Fibroblast of skin of back (primary cell): ENCODE measurements around the gene MBD2.
"Not testable (repeated sequence)": the region's sequence is repeated elsewhere in the genome, so short reads cannot be mapped to it uniquely, and the experiment has no call there.

Experiments
- DNase-seq: peaks from one replicate; pipeline ENCODE4 v3.0.0-alpha.2; 2013

The MBD2 gene

DNA sequence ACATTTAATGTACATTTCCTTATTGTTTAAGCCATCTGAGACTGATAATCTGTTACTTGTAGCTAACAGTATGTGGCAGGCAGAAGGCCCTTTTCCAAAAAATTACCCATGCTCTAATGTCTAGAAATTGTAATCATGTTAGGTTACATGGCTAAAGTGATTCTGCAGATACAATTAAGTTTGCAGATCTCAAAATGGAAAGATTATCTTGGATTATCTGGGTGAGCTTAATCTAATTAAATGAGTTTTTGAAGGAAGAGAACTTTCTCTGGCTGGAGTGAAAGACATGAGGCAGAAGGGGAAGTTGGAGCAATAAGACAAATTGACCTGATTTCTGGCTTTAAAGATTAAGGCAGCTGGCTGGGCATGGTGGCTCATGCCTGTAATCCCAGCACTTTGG is 76.3 kb downstream of the MBD2 start:
- no peak for DNase-seq

GRCh38 chr18:54147439-54147838 is 77.0 kb downstream of the MBD2 start:
- no peak for DNase-seq

GRCh38 chr18:54141041-54141608 is 83.3 kb downstream of the MBD2 start:
- no peak for DNase-seq

GRCh38 chr18:54140641-54141040 is 83.8 kb downstream of the MBD2 start:
- peak; percentile 51 for DNase-seq

DNA sequence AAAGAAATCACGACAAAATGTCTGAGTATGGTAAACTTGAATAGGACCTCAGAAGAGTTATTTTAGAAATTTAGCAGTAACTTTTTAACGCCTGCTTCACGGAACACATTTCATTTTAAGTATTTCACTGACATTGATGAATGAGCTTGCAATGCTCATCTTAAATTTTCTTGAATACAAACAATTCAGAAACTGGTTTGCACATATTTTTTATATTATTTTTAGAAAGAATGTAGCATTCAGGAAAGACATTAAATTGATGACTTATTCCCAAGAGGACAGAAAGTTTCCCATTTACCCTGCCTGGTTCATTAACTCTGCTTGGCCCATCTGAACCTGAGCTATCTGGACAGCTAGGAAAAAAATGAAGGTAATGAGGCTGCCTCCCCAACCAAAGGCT is 89.3 kb downstream of the MBD2 start:
- DNase-seq = peak; percentile 28

GRCh38 chr18:54134053-54134452 is 90.4 kb downstream of the MBD2 start:
- DNase-seq = peak; percentile 58

- no peak for DNase-seq
Measured at GRCh38 chr18:54130631-54131030, 93.8 kb downstream of the MBD2 start.

GRCh38 chr18:54130177-54130576 is 94.3 kb downstream of the MBD2 start:
- peak; percentile 58 for DNase-seq

DNA sequence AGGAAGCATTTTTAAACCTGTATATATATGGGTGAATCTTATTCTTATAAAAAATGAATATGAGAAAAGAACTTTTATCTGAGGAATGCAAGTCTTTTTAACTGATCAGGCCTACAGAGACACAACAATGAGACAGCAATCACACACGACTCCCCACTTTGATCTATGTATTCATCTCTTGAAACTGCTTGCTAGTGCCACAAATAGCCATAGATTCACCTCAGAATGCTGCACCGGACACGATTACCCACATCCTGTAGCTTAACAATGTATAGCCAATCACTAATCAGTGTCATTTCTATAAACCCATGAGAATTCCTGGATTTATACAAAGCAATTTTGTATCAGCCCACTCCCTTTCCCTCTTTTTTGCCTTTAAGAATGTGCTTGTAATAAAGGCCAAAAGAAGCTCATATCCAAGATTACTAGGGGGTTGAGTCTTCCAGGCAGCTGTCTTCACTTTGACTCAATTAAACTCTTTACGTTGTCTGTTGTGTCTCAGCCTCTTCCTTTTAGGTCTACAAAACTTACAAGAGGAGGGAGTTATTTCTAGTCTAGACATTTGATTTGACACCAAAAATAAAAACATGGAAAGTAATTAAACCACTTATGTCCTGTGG is 94.9 kb downstream of the MBD2 start:
- no peak for DNase-seq

DNA sequence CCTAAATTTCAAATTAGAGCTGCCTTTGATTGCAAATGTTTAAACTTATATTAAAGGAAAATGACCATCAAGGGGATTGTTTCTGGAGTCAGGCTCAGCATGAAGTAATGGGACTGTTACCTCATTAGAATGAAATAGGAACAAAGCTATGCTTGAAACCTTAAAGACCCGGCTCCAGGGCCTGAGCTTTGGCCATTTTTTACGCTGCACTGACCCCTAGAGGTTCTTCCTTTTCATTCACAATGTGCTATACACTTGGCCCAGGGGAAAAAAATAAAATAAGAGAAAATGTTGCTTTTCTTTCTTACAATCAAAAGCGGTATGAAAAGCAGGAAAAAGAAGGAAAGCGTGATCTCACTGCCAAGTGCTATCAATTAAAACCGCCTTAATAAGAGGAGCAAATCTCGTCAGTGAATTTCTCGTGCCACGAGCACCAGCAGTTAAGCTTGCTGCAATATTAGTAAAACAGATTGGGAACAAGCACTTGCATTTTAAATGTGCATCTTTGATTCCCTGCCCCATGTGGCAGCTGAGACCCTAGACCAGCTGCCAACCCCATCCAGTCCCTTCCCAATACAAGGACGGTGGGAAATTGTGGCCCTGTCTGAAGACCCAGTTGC is 96.6 kb downstream of the MBD2 start:
- peak; percentile 65 for DNase-seq

GRCh38 chr18:54125429-54125828 is 99.0 kb downstream of the MBD2 start:
- no peak for DNase-seq

DNA sequence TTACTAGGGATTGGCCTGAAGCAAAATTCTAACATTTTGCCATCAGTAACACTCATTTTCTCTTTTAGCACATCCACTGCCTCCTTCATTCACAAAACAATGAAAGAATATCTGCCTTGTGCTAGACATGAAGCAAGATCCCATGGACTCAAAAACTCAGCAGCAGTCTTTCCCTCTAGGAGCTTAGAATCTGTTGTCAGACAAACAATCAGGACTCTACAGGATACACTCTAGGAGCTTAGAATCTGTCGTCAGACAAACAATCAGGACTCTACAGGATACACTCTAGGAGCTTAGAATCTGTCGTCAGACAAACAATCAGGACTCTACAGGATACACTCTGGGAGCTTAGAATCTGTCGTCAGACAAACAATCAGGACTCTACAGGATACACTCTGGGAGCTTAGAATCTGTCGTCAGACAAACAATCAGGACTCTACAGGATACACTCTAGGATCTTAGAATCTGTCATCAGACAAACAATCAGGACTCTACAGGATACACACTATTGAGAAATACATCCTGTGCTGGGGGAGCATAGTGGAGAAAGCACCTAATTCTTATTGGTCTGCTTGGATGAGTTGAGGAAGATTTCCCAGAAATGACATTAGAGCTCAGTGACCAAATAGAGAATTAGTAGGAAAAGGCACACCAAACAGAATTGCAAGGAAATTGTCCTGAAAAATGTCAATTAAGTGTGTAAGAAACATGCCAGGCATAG is 100.6 kb downstream of the MBD2 start:
- not testable (repeated sequence) for DNase-seq

GRCh38 chr18:54119524-54120019 is 104.9 kb downstream of the MBD2 start:
- peak; percentile 63 for DNase-seq

DNA sequence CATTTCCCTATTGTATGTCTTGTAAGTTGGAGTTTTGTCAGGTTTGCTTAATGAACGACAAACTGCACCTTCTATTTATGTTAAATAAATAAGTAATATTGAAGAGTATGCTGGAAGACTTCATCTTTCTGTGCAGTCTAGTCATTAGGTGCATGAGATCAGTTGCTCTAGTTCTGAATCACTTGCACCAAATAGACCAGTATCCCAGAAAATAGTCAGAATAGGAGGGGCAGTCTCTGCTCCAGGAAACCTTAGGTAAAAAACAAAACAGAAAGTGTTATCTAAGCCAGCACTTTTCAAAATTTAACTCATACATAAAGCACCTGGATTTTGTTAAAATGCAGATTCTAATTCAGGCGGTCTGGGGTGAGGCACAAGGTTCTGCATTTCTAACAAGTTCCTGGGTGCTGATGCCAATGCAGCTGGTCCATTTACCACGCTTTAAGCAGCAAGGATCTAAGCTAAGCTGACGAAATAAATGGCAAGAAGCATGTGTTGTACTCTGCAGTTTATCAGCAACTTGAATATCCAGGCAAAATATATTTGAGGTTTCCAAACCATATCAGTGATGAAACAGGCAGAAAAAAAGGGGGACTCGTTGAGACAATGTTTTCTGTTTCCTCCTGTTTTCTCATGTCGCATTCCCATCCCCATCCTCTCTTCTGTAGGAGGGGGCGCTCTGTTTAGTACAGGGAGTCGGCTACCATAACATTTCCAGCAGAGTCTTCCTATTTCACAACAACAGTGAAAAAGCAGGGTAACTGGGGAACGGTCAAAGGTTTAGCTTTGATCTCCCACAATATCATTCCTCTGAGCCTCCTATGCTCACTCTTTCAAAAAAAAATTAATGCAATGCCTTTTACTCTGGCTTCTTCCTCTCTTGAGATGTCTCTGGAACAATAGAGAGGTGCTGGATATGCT is 106.4 kb downstream of the MBD2 start:
- DNase-seq = no peak

DNA sequence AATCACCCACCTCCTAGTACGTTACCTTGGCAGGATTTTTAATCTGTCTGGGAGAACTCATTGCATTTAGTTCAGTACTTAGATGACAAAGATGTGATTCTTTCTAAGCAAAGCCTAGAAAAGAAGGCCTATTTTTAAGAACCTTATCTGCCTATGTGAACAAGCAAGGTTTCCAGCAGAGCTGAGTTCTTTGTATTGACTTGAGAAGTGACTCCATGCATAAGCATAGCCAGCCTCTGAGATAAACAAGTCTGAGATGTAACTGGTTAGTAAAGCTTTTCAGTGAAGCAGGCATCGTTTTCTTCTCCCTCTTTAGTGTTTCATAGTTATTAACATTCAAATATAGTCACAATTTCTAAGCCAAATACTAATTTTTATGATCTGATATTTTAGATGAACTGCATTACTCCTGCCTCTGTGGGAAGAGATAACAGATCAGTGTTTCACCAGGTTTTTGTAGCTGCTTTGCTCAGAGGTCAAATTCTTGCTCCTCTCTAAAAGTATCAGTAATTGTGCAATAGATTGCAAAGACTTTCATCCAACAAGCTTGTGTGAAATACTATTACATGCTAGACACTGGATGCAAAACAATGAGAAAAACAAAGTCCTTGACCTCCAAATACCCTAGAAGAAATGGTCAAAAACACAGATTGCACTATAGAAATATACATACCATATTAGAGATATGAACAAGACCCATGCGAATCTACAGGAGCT is 107.8 kb downstream of the MBD2 start:
- no peak for DNase-seq

- peak; percentile 72 for DNase-seq
Measured at GRCh38 chr18:54112356-54112755, 112.1 kb downstream of the MBD2 start.

DNA sequence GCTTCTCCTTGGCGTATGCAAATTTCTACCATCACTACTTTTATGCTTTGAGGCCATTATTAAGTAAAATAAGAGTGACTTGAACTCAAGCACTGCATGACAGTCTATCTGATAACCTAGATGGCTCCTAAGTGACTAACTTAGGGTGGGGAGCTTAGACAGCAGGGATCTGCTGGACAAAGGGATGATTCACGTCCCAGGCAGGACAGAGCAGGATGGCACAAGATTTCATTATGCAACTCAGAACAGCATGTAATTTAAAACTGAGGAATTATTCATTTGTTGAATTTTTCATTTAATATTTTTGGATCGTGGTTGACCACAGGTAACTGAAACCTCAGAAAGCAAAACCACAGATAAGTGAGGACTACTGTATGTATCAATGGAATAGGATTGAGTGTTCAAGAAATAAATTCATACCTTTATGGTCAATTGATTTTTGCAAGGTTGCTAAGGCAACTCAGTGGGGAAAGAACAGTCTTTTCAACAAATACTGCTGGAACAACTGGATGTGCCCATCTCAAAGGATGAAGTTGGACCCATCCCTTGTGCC is 115.3 kb downstream of the MBD2 start:
- peak; percentile 45 for DNase-seq

- DNase-seq = no peak
Measured at GRCh38 chr18:54102123-54102522, 122.3 kb downstream of the MBD2 start.
